GM23248 (cell line): ENCODE measurements around the gene SVEP1.
"Not testable (repeated sequence)": the region's sequence is repeated elsewhere in the genome, so short reads cannot be mapped to it uniquely, and the experiment has no call there.

Experiments
- EZH2 ChIP-seq: fragments of 200-600 bp; sonication (generic); IDR thresholded peaks from 2 replicates; pipeline ENCODE4 v1.6.1; 2018; ENCODE audit warnings: antibody characterized with exemption, mild to moderate bottlenecking; ENCODE audit not compliant: insufficient read depth, poor library complexity, severe bottlenecking
- EZH2phosphoT487 ChIP-seq: fragments of 200-600 bp; sonication (generic); IDR thresholded peaks from 2 replicates; pipeline ENCODE4 v1.6.1; 2018; ENCODE audit warnings: antibody characterized with exemption, moderate library complexity, mild to moderate bottlenecking, low read depth; ENCODE audit not compliant: insufficient read depth

DNA sequence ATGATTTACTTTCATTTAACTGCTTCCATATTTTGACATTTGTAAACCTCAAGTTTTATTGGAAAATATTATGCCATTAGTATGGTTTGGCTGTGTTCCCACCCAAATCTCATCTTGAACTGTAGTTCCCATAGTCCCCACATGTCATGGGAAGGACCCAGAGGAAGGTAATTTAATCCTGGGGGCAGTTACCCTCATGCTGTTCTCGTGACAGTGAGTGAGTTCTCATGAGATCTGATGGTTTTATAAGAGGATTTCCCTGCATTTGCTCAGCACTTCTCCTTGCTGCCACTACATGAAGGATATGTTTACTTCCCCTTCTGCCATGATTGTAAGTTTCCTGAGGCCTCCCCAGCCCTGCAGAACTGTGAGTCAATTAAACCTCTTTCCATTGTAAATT is 48.3 kb downstream of the SVEP1 start:
- TF ChIP-seq EZH2, EZH2phosphoT487: not testable (repeated sequence)
